Brain pericyte (primary cell): ENCODE data around the gene LINGO1.

Experiments used
- DNase-seq: peaks from one replicate; pipeline ENCODE4 v3.0.0-alpha.2; 2012; ENCODE audit warnings: low read depth, low spot score

The LINGO1 gene

GRCh38 chr15:77569729-77570125, 63.0 kb downstream of the LINGO1 start:
- no peak for DNase-seq

GRCh38 chr15:77568973-77569728, 63.6 kb downstream of the LINGO1 start:
- DNase-seq, result no peak

DNA sequence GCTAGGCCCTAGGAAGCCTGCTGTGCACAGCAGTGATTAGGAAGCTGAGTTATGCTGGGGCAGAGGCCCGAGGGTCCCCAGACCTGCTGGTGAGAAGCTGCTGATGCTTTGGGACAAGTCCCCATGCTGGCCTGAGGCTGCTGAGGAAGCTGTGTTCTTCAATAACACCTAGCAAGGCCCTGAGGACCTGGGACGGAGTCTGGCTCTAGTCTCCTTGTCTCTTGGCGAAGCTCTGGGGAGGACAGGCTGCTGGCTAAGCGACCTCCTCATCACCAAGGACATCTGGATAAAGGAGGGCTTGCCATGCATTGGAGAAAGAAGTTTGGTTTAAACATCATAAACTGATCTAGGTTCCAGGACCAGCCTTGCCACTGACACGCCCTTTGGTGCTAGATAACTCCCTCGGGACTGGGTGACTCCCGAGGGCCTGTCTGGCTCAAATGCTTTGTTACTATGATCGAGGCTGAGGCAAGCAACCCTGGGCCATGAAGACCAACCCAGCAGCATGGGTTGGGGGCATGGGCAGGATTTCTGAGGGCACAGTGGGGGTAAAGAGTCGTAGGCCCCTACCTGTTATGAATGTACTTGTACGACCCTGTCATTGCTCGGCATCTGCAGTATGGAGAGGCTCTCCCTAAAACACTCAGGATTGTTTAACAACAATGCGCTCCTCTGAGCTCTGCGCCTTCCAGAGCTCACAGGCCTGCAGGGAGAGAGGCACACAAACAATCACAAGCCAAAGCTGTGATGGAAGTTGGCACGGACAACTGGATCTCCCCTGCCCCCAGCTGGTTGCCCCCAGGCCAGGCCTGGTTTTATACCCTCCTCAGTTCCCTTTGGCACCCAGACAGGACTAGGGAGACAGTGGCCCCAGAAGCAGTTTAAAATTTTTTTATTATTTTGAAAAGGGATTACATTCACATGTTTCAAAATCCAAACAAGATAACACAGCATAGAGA, 64.4 kb downstream of the LINGO1 start:
- no peak for DNase-seq

- no peak for DNase-seq
Observed at GRCh38 chr15:77567202-77567601, 65.5 kb downstream of the LINGO1 start.

GRCh38 chr15:77566092-77566491, 66.6 kb downstream of the LINGO1 start:
- no peak for DNase-seq

- no peak for DNase-seq
Observed at GRCh38 chr15:77565378-77565915, 67.3 kb downstream of the LINGO1 start.

DNA sequence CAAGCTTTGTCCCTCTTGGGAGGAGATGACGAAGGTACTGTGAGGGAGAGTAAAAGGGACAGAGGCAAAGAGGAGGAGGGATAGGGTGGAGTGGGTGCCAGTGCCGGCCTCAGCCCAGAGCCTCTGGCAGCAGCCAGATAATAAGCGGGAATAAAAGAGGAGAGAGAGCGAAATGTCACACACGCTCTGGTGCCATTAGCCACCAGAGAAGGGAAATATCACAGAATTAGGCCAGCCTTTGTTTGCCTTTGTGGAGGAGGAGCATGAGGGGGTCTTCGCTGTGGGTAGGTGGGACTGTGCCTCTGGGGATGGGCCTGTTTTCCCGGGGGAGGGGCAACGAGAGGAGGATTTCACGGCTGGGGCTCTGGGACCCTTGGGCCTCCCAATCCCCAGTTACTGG, 67.8 kb downstream of the LINGO1 start:
- DNase-seq, result no peak

GRCh38 chr15:77564341-77564740, 68.4 kb downstream of the LINGO1 start:
- no peak for DNase-seq

DNA sequence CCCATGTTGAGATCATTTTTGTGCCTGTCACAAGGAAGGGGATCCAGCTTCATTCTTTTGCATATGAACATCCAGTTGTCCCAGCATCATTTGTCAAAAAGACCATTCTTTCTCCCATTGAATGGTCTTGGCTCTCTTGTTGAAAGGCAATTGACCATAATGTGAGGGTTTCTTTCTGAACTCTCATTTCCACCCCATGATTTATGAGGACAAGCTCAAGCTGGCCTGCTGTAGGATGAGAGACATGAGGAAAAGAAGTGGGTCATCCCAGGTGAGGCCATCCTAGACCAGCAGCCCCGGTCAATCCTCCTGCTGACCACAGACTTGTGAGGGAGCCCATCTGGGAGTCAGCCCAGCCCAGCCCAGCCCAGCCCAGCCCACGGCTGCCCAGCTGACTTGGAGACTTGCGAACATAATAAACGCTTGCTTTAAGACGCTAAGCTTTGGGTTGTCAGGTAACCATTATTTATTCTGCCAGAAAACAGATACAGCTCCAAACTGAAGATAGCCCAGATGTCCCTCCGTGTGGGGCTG, 69.0 kb downstream of the LINGO1 start:
- no peak for DNase-seq
